ENCODE data around the gene NHLH2.

Gene NHLH2

GRCh38 chr1:115796897-115797296, 44.0 kb downstream of the NHLH2 start:
- DNase-seq = no peak

GRCh38 chr1:115796036-115796435, 44.9 kb downstream of the NHLH2 start:
- DNase-seq = no peak

GRCh38 chr1:115794976-115795639, 45.8 kb downstream of the NHLH2 start:
- no peak for DNase-seq

GRCh38 chr1:115793162-115793561, 47.8 kb downstream of the NHLH2 start:
- no peak for DNase-seq

GRCh38 chr1:115791816-115792215, 49.1 kb downstream of the NHLH2 start:
- no peak for DNase-seq

GRCh38 chr1:115790846-115791245, 50.1 kb downstream of the NHLH2 start:
- DNase-seq = no peak

- DNase-seq = no peak
Observed at GRCh38 chr1:115790356-115790755, 50.6 kb downstream of the NHLH2 start.
